GM12878 (cell line): ENCODE measurements around the gene SEPHS2. TPM values are rescaled to one million over a fixed set of nuclear protein-coding genes. Genes with fewer than 3 reads are reported as not detected.
A peak's percentile ranks its signal among the peaks of the same experiment; 100 is the strongest.

Source experiments
- ATF2 ChIP-seq: IDR thresholded peaks from 2 replicates; pipeline ENCODE4 v1.6.1; 2012; ENCODE audit warnings: low read length, inconsistent platforms
- BMI1 ChIP-seq: fragments of 450-650 bp; IDR thresholded peaks from 2 replicates; pipeline ENCODE4 v1.6.1; 2016; ENCODE audit warnings: mild to moderate bottlenecking, moderate library complexity, borderline replicate concordance
- CHD4 ChIP-seq: fragments of 200-600 bp; sonication (generic); IDR thresholded peaks from 2 replicates; pipeline ENCODE4 v1.6.1; 2016; ENCODE audit warnings: mild to moderate bottlenecking
- DPF2 ChIP-seq: fragments of 450-650 bp; IDR thresholded peaks from 2 replicates; pipeline ENCODE4 v1.6.1; 2017; ENCODE audit warnings: mild to moderate bottlenecking
- EGR1 ChIP-seq, 2 experiments: IDR thresholded peaks; 1 replicate in 1 of 2; 2 replicates in 1 of 2; pipeline ENCODE4 v1.6.1; 2011 to 2012; ENCODE audit warnings: low read depth in 2 of 2, low read length in 2 of 2, borderline replicate concordance in 1 of 2, mild to moderate bottlenecking in 1 of 2, moderate library complexity in 1 of 2
- EP300 ChIP-seq, 2 experiments: fragments of 150-350 bp in 1 of 2; IDR thresholded peaks; 2 replicates each; pipeline ENCODE4 v1.6.1; 2011 to 2012; ENCODE audit warnings: low read depth in 2 of 2, low read length in 2 of 2, borderline replicate concordance in 1 of 2, improper control_type of control experiment in 1 of 2, inconsistent platforms in 1 of 2; ENCODE audit not compliant: control insufficient read depth in 1 of 2
- HDAC2 ChIP-seq: fragments of 200-600 bp; sonication (generic); IDR thresholded peaks from 2 replicates; pipeline ENCODE4 v1.6.1; 2017
- IKZF1 ChIP-seq: fragments of 450-650 bp; conservative IDR thresholded peaks from 2 replicates; pipeline ENCODE4 v1.6.1; 2017; ENCODE audit warnings: antibody characterized with exemption, mild to moderate bottlenecking
- IRF5 ChIP-seq: fragments of 450-650 bp; IDR thresholded peaks from 2 replicates; pipeline ENCODE4 v1.6.1; 2017; ENCODE audit warnings: borderline replicate concordance
- PKNOX1 ChIP-seq: fragments of 450-650 bp; IDR thresholded peaks from 2 replicates; pipeline ENCODE4 v1.6.1; 2016; ENCODE audit warnings: mild to moderate bottlenecking
- RUNX3 ChIP-seq: IDR thresholded peaks from 2 replicates; pipeline ENCODE4 v1.6.1; 2012; ENCODE audit warnings: low read length, inconsistent platforms
- SIN3A ChIP-seq: IDR thresholded peaks from 2 replicates; pipeline ENCODE4 v1.6.1; 2012; ENCODE audit warnings: low read depth, low read length, improper control_type of control experiment
- TARDBP ChIP-seq: IDR thresholded peaks from 2 replicates; pipeline ENCODE4 v1.6.1; 2016; ENCODE audit warnings: borderline replicate concordance
- TBL1XR1 ChIP-seq: IDR thresholded peaks from 2 replicates; pipeline ENCODE4 v1.6.1; 2012; ENCODE audit warnings: low read depth, low read length, improper control_type of control experiment
- ZNF207 ChIP-seq: fragments of 450-650 bp; IDR thresholded peaks from 2 replicates; pipeline ENCODE4 v1.6.1; 2014; ENCODE audit warnings: antibody characterized with exemption, mild to moderate bottlenecking, borderline replicate concordance
- ZNF217 ChIP-seq: fragments of 450-650 bp; IDR thresholded peaks from 2 replicates; pipeline ENCODE4 v1.6.1; 2017; ENCODE audit warnings: antibody characterized with exemption, mild to moderate bottlenecking
- polyA plus RNA-seq, 11 experiments: library from polyadenylated mRNA; depleted of rRNA in 4 of 11; unstranded in 6 of 11; stranded (reverse) in 5 of 11; fragments of >200 nt; fragmentation: Nextera tagmentation in 4 of 11; fragmentation: Illumina TruSeq in 1 of 11; extraction: Ambion mirVana in 4 of 11; extraction: Trizol in 1 of 11; gene quantifications; 1 replicate in 1 of 11; 2 replicates in 10 of 11; pipeline versions ENCODE4 v1.2.1 to v1.2.3, GENCODE V29; 2011 to 2016; ENCODE audit warnings: inconsistent platforms in 2 of 11, missing spikeins in 2 of 11, low read depth in 1 of 11
- total RNA-seq, 4 experiments: library from RNA; depleted of rRNA in 3 of 4; stranded (reverse); fragments of >200 nt in 3 of 4; fragmentation: Illumina TruSeq in 1 of 4; extraction: Trizol in 1 of 4; gene quantifications; 2 replicates each; pipeline versions ENCODE4 v1.2.1 to v1.2.3, GENCODE V29; 2013 to 2021
- TF ChIP-seq, protein P1 (sequence below): fragments of 150-350 bp; IDR thresholded peaks from 2 replicates; pipeline ENCODE4 v1.6.1; 2014; ENCODE audit warnings: mild to moderate bottlenecking, low read depth, low read length
- TF ChIP-seq, protein P2 (sequence below): fragments of 450-650 bp; IDR thresholded peaks from 2 replicates; pipeline ENCODE4 v1.6.1; 2016; ENCODE audit warnings: mild to moderate bottlenecking
- TF ChIP-seq, protein P3 (sequence below): fragments of 150-350 bp; IDR thresholded peaks from 2 replicates; pipeline ENCODE4 v1.6.1; 2016; ENCODE audit warnings: low read depth, low read length

The SEPHS2 gene
- total and polyA plus RNA-seq, 10 of the 15 experiments (the other 5 are each of a cell fraction or from before 2014, with no cell fraction given), result 21.6 to 99.8 (median 72.9) TPM

GRCh38 chr16:30457743-30458560 is 12.3 kb upstream of the SEPHS2 start (continued):
- TF ChIP-seq, protein P1, sequence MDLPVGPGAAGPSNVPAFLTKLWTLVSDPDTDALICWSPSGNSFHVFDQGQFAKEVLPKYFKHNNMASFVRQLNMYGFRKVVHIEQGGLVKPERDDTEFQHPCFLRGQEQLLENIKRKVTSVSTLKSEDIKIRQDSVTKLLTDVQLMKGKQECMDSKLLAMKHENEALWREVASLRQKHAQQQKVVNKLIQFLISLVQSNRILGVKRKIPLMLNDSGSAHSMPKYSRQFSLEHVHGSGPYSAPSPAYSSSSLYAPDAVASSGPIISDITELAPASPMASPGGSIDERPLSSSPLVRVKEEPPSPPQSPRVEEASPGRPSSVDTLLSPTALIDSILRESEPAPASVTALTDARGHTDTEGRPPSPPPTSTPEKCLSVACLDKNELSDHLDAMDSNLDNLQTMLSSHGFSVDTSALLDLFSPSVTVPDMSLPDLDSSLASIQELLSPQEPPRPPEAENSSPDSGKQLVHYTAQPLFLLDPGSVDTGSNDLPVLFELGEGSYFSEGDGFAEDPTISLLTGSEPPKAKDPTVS, result no peak
- TF ChIP-seq IKZF1 (0 out of 2 replicates have a peak, but pooled peaks have one; percentile 4), EP300 (IDR thresholded peaks at IDR 0.05; ENCODE audit: borderline replicate concordance in 1 of 2, control insufficient read depth in 1 of 2, low read depth in 2 of 2, low read length in 2 of 2) (no peak), HDAC2 (no peak), ATF2 (no peak), BMI1 (peak; percentile 17; the same call in 1 of the 2 replicates), CHD4 (no peak), RUNX3 (peak; percentile 53; the same call in 1 of the 2 replicates), ZNF217 (peak; percentile 47; the same call in 1 of the 2 replicates), ZNF207 (no peak), TBL1XR1 (no peak), PKNOX1 (no peak), TARDBP (no peak; the same call in 1 of the 2 replicates), IRF5 (no peak), SIN3A (no peak), DPF2 (no peak), EGR1 (IDR thresholded peaks at IDR 0.05; ENCODE audit: borderline replicate concordance in 1 of 2, low read depth in 2 of 2, low read length in 2 of 2) (no peak)
- TF ChIP-seq, protein P2, sequence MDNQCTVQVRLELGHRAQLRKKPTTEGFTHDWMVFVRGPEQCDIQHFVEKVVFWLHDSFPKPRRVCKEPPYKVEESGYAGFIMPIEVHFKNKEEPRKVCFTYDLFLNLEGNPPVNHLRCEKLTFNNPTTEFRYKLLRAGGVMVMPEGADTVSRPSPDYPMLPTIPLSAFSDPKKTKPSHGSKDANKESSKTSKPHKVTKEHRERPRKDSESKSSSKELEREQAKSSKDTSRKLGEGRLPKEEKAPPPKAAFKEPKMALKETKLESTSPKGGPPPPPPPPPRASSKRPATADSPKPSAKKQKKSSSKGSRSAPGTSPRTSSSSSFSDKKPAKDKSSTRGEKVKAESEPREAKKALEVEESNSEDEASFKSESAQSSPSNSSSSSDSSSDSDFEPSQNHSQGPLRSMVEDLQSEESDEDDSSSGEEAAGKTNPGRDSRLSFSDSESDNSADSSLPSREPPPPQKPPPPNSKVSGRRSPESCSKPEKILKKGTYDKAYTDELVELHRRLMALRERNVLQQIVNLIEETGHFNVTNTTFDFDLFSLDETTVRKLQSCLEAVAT, result peak; percentile 78
- TF ChIP-seq, protein P3, sequence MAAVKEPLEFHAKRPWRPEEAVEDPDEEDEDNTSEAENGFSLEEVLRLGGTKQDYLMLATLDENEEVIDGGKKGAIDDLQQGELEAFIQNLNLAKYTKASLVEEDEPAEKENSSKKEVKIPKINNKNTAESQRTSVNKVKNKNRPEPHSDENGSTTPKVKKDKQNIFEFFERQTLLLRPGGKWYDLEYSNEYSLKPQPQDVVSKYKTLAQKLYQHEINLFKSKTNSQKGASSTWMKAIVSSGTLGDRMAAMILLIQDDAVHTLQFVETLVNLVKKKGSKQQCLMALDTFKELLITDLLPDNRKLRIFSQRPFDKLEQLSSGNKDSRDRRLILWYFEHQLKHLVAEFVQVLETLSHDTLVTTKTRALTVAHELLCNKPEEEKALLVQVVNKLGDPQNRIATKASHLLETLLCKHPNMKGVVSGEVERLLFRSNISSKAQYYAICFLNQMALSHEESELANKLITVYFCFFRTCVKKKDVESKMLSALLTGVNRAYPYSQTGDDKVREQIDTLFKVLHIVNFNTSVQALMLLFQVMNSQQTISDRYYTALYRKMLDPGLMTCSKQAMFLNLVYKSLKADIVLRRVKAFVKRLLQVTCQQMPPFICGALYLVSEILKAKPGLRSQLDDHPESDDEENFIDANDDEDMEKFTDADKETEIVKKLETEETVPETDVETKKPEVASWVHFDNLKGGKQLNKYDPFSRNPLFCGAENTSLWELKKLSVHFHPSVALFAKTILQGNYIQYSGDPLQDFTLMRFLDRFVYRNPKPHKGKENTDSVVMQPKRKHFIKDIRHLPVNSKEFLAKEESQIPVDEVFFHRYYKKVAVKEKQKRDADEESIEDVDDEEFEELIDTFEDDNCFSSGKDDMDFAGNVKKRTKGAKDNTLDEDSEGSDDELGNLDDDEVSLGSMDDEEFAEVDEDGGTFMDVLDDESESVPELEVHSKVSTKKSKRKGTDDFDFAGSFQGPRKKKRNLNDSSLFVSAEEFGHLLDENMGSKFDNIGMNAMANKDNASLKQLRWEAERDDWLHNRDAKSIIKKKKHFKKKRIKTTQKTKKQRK, result no peak
